Measurements from ENCODE around the gene MAD1L1.

MAD1L1 gene

DNA sequence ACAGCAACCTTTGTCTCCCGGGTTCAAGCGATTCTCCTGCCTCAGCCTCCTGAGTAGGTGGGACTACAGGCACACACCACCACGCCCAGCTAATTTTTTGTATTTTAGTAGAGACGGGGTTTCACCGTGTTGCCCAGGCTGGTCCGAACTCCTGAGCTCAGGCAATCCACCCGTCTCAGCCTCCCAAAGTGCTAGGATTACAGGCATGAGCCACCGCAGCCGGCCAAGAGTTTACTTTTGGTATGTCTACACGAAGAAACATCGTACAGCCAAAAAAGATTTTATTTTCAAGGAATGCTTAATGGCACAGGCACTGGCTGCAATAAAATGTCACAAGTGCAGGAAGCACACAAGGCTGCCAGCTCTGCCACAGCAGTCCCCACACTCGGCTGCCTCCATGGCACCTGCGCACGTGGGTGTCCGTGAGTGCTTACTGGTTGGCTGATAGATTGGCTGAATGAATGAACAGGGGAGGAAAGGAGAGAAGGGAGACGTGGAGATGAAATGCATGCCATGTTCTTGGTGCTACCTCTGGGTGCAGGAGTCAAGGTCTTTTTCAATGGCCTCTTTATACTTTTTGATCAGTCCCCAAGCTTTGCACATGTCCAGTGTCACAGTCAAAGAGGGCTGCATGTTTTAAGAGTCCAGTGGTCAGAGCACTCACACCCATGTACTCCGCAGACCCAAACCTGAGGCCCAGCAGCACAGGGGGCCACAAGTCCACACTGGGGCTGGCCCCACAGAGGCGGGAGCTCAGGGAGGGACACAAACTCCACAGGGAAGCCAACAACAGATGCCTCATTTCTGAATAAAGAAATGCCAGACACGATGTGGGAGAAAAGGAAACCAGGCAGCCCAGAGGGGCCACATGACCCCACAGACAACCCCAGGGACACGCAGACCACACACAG lies 198.2 kb downstream of the MAD1L1 start:
- TF ChIP-seq, protein P1, sequence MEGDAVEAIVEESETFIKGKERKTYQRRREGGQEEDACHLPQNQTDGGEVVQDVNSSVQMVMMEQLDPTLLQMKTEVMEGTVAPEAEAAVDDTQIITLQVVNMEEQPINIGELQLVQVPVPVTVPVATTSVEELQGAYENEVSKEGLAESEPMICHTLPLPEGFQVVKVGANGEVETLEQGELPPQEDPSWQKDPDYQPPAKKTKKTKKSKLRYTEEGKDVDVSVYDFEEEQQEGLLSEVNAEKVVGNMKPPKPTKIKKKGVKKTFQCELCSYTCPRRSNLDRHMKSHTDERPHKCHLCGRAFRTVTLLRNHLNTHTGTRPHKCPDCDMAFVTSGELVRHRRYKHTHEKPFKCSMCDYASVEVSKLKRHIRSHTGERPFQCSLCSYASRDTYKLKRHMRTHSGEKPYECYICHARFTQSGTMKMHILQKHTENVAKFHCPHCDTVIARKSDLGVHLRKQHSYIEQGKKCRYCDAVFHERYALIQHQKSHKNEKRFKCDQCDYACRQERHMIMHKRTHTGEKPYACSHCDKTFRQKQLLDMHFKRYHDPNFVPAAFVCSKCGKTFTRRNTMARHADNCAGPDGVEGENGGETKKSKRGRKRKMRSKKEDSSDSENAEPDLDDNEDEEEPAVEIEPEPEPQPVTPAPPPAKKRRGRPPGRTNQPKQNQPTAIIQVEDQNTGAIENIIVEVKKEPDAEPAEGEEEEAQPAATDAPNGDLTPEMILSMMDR (IDR thresholded peaks at IDR 0.05) = no peak

DNA sequence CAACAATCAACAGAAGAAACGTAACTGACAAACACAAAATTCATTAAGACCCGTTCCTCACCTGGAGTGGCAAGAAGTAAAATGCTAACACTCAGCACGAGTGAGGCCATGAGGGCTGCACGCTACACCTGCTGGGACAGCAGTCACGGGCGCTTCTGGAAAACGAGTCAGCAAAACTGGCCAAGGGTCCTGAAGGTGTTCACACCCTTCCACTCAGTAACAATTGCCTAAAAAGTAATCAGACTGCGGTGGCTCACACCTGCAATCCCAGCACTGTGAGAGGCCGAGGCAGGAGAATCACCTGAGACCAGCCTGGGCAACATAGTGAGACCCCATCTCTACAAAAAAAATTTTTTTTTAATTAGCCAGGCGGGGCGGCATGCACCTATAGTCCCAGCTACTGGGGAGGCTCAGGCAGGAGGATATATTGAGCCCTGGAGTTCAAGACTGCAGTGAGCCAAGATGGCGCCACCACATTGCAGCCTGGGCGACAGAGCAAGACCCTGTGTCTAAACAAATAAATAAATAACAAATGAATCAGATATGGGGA lies 199.1 kb downstream of the MAD1L1 start:
- TF ChIP-seq, protein P1 (IDR thresholded peaks at IDR 0.05) = no peak

DNA sequence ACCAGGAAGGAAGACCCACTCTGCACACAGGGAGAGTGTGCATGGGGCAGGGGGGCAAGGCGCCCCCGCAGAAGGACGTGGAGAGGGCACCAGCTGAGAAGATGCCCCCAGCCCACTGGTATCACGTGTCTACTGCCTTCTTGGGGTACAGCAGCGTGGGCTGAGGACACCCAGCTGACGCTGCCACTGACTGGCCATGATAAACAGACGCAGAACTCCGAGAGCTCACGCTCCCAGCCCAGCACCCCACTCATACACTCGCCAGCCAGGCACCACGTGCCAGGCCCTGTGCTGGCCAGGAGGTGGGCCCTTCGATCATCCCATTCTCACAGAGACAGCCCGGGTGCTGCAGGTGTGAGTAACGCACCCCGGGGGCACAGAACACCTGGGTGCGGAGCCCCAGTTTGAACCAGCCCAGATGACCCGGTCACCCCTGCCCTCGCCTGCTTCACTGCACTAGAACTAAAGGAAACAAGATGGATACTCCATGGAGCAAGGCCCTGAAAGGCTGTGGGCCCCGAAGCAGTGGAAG lies 199.8 kb downstream of the MAD1L1 start:
- TF ChIP-seq, protein P1 (IDR thresholded peaks at IDR 0.05) = no peak

DNA sequence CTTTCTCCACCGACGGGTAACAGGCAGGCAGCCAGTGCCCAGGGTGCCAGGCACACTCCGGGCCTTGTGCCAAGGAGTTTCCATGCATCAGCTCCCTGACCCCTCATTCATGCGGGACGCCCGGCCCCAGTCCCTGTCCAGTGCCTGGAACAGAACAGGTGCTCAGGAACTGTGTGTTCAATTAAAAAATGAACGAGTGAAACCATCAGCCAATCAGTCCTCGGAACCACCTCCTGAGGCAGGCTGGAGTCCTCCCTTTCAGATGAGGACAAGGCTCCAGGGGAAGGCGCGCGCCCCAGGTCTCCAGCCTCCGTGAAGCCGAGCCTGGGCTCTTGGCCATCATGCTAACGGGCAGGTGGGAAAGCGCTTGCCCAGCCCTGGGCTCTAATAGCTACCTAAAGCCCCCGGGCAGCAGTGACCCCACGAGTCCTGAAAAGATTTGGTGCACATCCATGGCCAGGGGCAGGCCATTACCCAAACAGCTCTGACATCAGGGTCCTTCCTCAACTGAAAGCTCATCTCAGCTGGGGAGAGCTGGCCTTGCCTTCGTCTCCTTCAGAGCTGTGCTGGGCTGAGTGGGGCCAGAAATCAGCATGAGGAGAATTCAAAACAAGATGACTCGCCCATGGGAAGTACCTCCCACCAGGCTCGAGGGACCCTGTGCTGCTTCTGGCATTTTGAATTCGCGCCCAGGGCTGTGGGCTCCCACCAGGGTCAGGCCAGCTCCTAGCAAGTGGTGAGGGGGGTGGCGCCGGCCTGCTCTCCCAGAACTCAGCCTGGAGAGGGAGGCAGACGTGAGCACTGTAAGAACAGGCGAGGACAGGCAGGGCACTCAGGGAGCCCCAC lies 200.5 kb downstream of the MAD1L1 start:
- TF ChIP-seq, protein P1 (IDR thresholded peaks at IDR 0.05) = no peak

DNA sequence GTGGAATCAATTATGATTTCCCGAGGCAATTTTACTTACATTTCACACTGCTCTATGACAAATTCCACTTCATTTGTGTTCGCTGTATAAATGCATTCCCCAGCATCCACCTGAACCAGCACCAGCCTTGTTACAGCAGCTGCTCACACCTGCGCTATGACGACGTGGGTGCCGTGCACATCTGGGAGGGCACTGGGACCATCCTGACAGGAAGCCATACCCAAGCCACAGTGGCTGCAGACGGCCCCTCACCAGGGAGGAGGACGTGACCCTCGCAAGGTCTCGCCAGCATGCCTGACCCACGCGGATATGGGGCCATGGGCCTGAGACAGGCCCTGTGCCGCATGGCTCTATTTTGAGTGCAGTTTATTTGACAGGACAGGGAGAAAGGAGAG lies 201.3 kb downstream of the MAD1L1 start:
- TF ChIP-seq, protein P1 (IDR thresholded peaks at IDR 0.05) = no peak

DNA sequence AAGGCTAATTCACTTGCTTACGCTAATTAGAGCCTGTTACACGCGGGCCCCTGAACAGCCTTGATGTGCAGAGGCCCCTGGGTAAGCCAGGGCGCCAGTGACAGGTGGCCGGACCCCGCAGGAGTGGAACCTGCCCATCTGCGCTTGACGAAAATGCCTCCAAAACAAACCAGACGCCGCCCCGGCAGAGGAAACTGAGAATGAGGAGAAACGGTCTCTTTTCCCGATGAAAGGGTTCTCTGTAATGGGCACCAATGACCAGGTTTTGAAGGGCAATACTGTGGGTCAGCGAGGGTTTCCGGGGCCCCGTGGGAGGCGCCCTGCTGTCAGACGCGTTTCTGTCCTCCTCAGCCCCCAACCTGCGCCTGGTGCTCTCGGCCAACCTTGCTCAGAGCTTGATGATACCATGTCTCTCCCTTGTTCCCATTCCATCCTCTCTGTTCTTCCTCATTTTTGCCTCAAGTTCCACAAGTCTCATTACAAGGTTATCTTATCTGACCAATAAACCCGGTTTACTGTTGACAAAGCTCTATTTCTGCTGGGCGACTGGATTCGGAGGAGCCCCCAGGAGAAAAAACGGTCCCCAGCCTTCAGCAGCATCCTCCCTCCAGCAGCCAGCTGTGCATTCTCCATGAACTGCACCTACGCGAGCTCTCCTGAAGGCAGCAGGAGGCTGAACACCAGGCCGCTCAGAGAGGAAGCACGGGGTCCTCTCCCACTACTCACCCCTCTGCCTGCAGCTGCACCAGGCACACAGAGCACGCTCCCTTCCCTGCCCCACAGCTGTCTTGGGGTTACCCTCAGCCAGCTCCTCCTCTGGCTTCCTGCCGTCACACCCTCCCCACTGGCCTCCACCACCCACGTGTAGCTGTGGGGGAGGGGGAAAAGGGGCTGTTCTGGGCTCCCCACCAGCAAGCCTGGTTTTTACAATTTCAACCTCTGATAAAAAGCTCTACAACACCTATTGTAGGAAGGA lies 202.0 kb downstream of the MAD1L1 start:
- TF ChIP-seq, protein P1 (IDR thresholded peaks at IDR 0.05) = no peak

All from LNCAP (cell line).